ENCODE results near the gene URAD.
A peak's percentile ranks its signal among the peaks of the same experiment; 100 is the strongest.
"Not testable (repeated sequence)": the region's sequence is repeated elsewhere in the genome, so short reads cannot be mapped to it uniquely, and the experiment has no call there.

The URAD gene

GRCh38 chr13:28010046-28010445, 21.6 kb upstream of the URAD start:
- no peaks in the 10 kb centered on the region for H3K9me3 Mint-ChIP-seq
- H3K4me1 Mint-ChIP-seq = peaks cover 13% of the 10 kb centered on the region
- H3K4me3 Mint-ChIP-seq = no peak overlapping the region
- no peak overlapping the region for H3K27ac Mint-ChIP-seq
- peaks cover 31% of the 10 kb centered on the region for H3K27me3 Mint-ChIP-seq
- DNase-seq (no peak), ATAC-seq (no peak)

GRCh38 chr13:28005016-28005415, 16.5 kb upstream of the URAD start:
- ATAC-seq, H3K4me1 Mint-ChIP-seq, H3K9me3 Mint-ChIP-seq, DNase-seq, H3K27ac Mint-ChIP-seq, H3K4me3 Mint-ChIP-seq: not testable (repeated sequence)
- peaks cover 11% of the 10 kb centered on the region for H3K27me3 Mint-ChIP-seq

GRCh38 chr13:28002886-28003698, 14.6 kb upstream of the URAD start:
- H3K27me3 Mint-ChIP-seq = peaks cover 6% of the 10 kb centered on the region
- H3K27ac Mint-ChIP-seq = no peak overlapping the region
- no peak overlapping the region for H3K4me3 Mint-ChIP-seq
- ATAC-seq (no peak), DNase-seq (no peak)
- no peaks in the 10 kb centered on the region for H3K9me3 Mint-ChIP-seq
- H3K4me1 Mint-ChIP-seq = peaks cover 4% of the 10 kb centered on the region

GRCh38 chr13:28001837-28002473, 13.5 kb upstream of the URAD start:
- no peaks in the 10 kb centered on the region for H3K9me3 Mint-ChIP-seq
- H3K27ac Mint-ChIP-seq = no peak overlapping the region
- H3K27me3 Mint-ChIP-seq = no peaks in the 10 kb centered on the region
- DNase-seq (no peak), ATAC-seq (no peak)
- H3K4me3 Mint-ChIP-seq = no peak overlapping the region
- peaks cover 6% of the 10 kb centered on the region for H3K4me1 Mint-ChIP-seq

GRCh38 chr13:28001049-28001448, 12.6 kb upstream of the URAD start:
- peaks cover 6% of the 10 kb centered on the region for H3K4me1 Mint-ChIP-seq
- no peak for ATAC-seq
- H3K9me3 Mint-ChIP-seq = no peaks in the 10 kb centered on the region
- no peak overlapping the region for H3K4me3 Mint-ChIP-seq
- no peak for DNase-seq
- H3K27ac Mint-ChIP-seq = no peak overlapping the region
- no peaks in the 10 kb centered on the region for H3K27me3 Mint-ChIP-seq

GRCh38 chr13:28000567-28000966, 12.1 kb upstream of the URAD start:
- H3K27me3 Mint-ChIP-seq = no peaks in the 10 kb centered on the region
- DNase-seq (no peak), ATAC-seq (no peak)
- H3K4me3 Mint-ChIP-seq = no peak overlapping the region
- H3K27ac Mint-ChIP-seq = no peak overlapping the region
- no peaks in the 10 kb centered on the region for H3K9me3 Mint-ChIP-seq
- H3K4me1 Mint-ChIP-seq = peaks cover 6% of the 10 kb centered on the region

GRCh38 chr13:27997904-27998522, 9.5 kb upstream of the URAD start:
- ATAC-seq (no peak), DNase-seq (peak in 1 of 2 donors; percentile 29)
- Mint-ChIP-seq H3K27ac (no peak overlapping the region), H3K4me1 (peaks cover 6% of the 10 kb centered on the region), H3K9me3 (no peaks in the 10 kb centered on the region), H3K4me3 (no peak overlapping the region), H3K27me3 (no peaks in the 10 kb centered on the region)

GRCh38 chr13:27991881-27992280, 3.4 kb upstream of the URAD start:
- no peaks in the 10 kb centered on the region for H3K4me1 Mint-ChIP-seq
- H3K9me3 Mint-ChIP-seq = no peaks in the 10 kb centered on the region
- H3K27me3 Mint-ChIP-seq = peaks cover 15% of the 10 kb centered on the region
- H3K4me3 Mint-ChIP-seq = no peak overlapping the region
- no peak overlapping the region for H3K27ac Mint-ChIP-seq
- no peak for DNase-seq
- ATAC-seq = no peak

- no peak for DNase-seq
- ATAC-seq = no peak
- Mint-ChIP-seq H3K9me3 (no peaks in the 10 kb centered on the region), H3K4me3 (no peak overlapping the region), H3K27me3 (peaks cover 61% of the 10 kb centered on the region), H3K4me1 (no peaks in the 10 kb centered on the region), H3K27ac (no peak overlapping the region)
Measured at GRCh38 chr13:27985600-27985999, 2.9 kb downstream of the URAD start.

- Mint-ChIP-seq H3K4me1 (peaks cover 26% of the 10 kb centered on the region), H3K27ac (no peak overlapping the region), H3K27me3 (peaks cover 84% of the 10 kb centered on the region), H3K9me3 (no peaks in the 10 kb centered on the region), H3K4me3 (no peak overlapping the region)
- no peak for DNase-seq
- ATAC-seq = no peak
Measured at GRCh38 chr13:27982361-27982760, 6.1 kb downstream of the URAD start.

- no peak overlapping the region for H3K27ac Mint-ChIP-seq
- peaks cover 84% of the 10 kb centered on the region for H3K27me3 Mint-ChIP-seq
- no peaks in the 10 kb centered on the region for H3K9me3 Mint-ChIP-seq
- no peak for DNase-seq
- H3K4me1 Mint-ChIP-seq = peaks cover 27% of the 10 kb centered on the region
- ATAC-seq = no peak
- peak overlapping the region in 1 of 2 donors; percentile 16 for H3K4me3 Mint-ChIP-seq
Measured at GRCh38 chr13:27981006-27981708, 7.3 kb downstream of the URAD start.

- Mint-ChIP-seq H3K27ac (no peak overlapping the region), H3K9me3 (no peaks in the 10 kb centered on the region), H3K4me3 (peak overlapping the region; percentile 52 to 66), H3K4me1 (peaks cover 34% of the 10 kb centered on the region), H3K27me3 (peaks cover 89% of the 10 kb centered on the region)
- no peak for DNase-seq
- peak; percentile 25 for ATAC-seq
Measured at GRCh38 chr13:27980280-27980998, 8.1 kb downstream of the URAD start.

- DNase-seq (no peak), ATAC-seq (no peak)
- no peak overlapping the region for H3K27ac Mint-ChIP-seq
- peak overlapping the region; percentile 52 to 66 for H3K4me3 Mint-ChIP-seq
- peaks cover 95% of the 10 kb centered on the region for H3K27me3 Mint-ChIP-seq
- peaks cover 38% of the 10 kb centered on the region for H3K4me1 Mint-ChIP-seq
- no peaks in the 10 kb centered on the region for H3K9me3 Mint-ChIP-seq
Measured at GRCh38 chr13:27979765-27980279, 8.7 kb downstream of the URAD start.

GRCh38 chr13:27979001-27979643, 9.4 kb downstream of the URAD start:
- no peak overlapping the region for H3K27ac Mint-ChIP-seq
- ATAC-seq (no peak), DNase-seq (no peak)
- peak overlapping the region; percentile 52 to 66 for H3K4me3 Mint-ChIP-seq
- peaks cover 100% of the 10 kb centered on the region for H3K27me3 Mint-ChIP-seq
- H3K9me3 Mint-ChIP-seq = no peaks in the 10 kb centered on the region
- H3K4me1 Mint-ChIP-seq = peaks cover 38% of the 10 kb centered on the region

All from stimulated activated naive CD8-positive, alpha-beta T cell treated with anti-CD3 and anti-CD28 coated beads, Interleukin-15, amount 100 ng/mL, for 72 hours (primary cell).